B cell (primary cell): ENCODE data around the gene KIF3A.

Experiments
- EZH2 ChIP-seq: IDR thresholded peaks from 2 replicates; pipeline ENCODE4 v1.6.1; 2012; ENCODE audit warnings: borderline replicate concordance, low read depth, mild to moderate bottlenecking, moderate library complexity, low read length; ENCODE audit not compliant: insufficient read depth, poor library complexity, severe bottlenecking
- TF ChIP-seq, protein P1 (sequence below): fragments of 200-600 bp; IDR thresholded peaks from one replicate; pipeline ENCODE4 v1.8.0; 2022; ENCODE audit warnings: antibody characterized with exemption, mild to moderate bottlenecking

DNA sequence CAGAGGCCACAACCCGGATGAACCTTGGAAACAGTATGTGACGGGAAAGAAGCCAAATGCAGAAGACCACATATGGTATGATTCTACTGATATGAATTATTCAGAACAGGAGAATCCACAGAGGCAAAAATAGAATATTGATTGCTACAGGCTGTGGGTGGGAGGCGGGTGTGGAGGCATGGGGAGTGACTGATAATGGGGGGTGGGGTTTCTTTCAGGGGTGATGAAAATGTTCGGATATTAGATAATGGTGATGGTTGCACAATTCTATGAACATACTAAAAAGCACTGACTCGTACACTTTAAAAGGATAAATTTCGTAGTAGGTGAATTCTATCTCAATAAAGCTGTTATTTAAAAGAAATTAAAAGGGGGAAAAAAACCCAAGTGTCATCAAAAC lies 52.9 kb downstream of the KIF3A start:
- TF ChIP-seq, protein P1, sequence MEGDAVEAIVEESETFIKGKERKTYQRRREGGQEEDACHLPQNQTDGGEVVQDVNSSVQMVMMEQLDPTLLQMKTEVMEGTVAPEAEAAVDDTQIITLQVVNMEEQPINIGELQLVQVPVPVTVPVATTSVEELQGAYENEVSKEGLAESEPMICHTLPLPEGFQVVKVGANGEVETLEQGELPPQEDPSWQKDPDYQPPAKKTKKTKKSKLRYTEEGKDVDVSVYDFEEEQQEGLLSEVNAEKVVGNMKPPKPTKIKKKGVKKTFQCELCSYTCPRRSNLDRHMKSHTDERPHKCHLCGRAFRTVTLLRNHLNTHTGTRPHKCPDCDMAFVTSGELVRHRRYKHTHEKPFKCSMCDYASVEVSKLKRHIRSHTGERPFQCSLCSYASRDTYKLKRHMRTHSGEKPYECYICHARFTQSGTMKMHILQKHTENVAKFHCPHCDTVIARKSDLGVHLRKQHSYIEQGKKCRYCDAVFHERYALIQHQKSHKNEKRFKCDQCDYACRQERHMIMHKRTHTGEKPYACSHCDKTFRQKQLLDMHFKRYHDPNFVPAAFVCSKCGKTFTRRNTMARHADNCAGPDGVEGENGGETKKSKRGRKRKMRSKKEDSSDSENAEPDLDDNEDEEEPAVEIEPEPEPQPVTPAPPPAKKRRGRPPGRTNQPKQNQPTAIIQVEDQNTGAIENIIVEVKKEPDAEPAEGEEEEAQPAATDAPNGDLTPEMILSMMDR = no peak
- TF ChIP-seq EZH2 = no peak
